WTC11 (cell line): ENCODE measurements around the gene COL12A1.

Experiments used
- CBFB ChIP-seq: sonication (generic); formaldehyde crosslinking; IDR thresholded peaks from 2 replicates; pipeline ENCODE4 v1.8.1; 2022; ENCODE audit warnings: mild to moderate bottlenecking, low read depth, missing genetic modification reagents
- FOXK1 ChIP-seq: sonication (generic); formaldehyde crosslinking; IDR thresholded peaks from 2 replicates; pipeline ENCODE4 v1.8.0; 2022; ENCODE audit warnings: mild to moderate bottlenecking, moderate library complexity, missing genetic modification reagents
- TEAD1 ChIP-seq: sonication (generic); formaldehyde crosslinking; IDR thresholded peaks from 2 replicates; pipeline ENCODE4 v1.8.0; 2022; ENCODE audit warnings: mild to moderate bottlenecking, missing genetic modification reagents
- ZNF232 ChIP-seq: sonication (generic); formaldehyde crosslinking; IDR thresholded peaks from 2 replicates; pipeline ENCODE4 v1.8.0; 2022; ENCODE audit warnings: mild to moderate bottlenecking, missing genetic modification reagents
- ZNF263 ChIP-seq: sonication (generic); formaldehyde crosslinking; IDR thresholded peaks from 2 replicates; pipeline ENCODE4 v1.8.1; 2022; ENCODE audit warnings: low read depth, mild to moderate bottlenecking, moderate library complexity, missing genetic modification reagents
- TF ChIP-seq, protein P1 (sequence below): fragments of 200-600 bp; IDR thresholded peaks from 2 replicates; pipeline ENCODE4 v1.8.0; 2022; ENCODE audit warnings: antibody characterized with exemption
- TF ChIP-seq, protein P2 (sequence below): sonication (generic); formaldehyde crosslinking; IDR thresholded peaks from 2 replicates; pipeline ENCODE4 v1.8.0; 2022; ENCODE audit warnings: mild to moderate bottlenecking, missing genetic modification reagents
- TF ChIP-seq, protein P3 (sequence below): sonication (generic); formaldehyde crosslinking; IDR thresholded peaks from 2 replicates; pipeline ENCODE4 v1.8.0; 2023; ENCODE audit warnings: missing genetic modification reagents
- TF ChIP-seq, protein P4 (sequence below): sonication (generic); formaldehyde crosslinking; IDR thresholded peaks from 2 replicates; pipeline ENCODE4 v1.8.1; 2022; ENCODE audit warnings: mild to moderate bottlenecking, moderate library complexity, missing genetic modification reagents

DNA sequence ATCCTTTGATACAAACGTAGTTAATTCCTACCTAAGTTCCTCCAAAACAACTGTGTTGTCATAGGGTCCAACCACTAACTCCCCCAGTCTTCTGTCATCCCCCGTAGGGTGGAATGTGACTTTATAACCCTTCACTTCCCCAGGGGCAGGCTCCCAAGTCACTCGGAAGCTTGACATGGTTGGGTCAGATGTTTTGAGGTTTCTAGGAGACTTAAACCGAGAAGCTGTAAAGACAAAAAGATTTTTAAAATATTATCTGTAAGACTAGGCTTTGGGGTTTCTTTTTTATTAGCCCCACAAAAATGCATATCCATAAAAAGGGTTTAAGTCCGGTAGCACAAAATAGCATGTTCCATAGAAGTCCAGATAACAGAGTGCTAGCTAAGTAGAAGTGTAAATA, 50.2 kb downstream of the COL12A1 start:
- TF ChIP-seq, protein P1, sequence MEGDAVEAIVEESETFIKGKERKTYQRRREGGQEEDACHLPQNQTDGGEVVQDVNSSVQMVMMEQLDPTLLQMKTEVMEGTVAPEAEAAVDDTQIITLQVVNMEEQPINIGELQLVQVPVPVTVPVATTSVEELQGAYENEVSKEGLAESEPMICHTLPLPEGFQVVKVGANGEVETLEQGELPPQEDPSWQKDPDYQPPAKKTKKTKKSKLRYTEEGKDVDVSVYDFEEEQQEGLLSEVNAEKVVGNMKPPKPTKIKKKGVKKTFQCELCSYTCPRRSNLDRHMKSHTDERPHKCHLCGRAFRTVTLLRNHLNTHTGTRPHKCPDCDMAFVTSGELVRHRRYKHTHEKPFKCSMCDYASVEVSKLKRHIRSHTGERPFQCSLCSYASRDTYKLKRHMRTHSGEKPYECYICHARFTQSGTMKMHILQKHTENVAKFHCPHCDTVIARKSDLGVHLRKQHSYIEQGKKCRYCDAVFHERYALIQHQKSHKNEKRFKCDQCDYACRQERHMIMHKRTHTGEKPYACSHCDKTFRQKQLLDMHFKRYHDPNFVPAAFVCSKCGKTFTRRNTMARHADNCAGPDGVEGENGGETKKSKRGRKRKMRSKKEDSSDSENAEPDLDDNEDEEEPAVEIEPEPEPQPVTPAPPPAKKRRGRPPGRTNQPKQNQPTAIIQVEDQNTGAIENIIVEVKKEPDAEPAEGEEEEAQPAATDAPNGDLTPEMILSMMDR, result no peak
- TF ChIP-seq, protein P2, sequence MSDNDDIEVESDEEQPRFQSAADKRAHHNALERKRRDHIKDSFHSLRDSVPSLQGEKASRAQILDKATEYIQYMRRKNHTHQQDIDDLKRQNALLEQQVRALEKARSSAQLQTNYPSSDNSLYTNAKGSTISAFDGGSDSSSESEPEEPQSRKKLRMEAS (CRISPR knock-in tag), result no peak
- TF ChIP-seq CBFB (no peak), ZNF232 (CRISPR knock-in tag) (no peak), FOXK1 (CRISPR knock-in tag) (no peak), ZNF263 (CRISPR knock-in tag) (no peak), TEAD1 (CRISPR knock-in tag) (no peak)
- TF ChIP-seq, protein P3, sequence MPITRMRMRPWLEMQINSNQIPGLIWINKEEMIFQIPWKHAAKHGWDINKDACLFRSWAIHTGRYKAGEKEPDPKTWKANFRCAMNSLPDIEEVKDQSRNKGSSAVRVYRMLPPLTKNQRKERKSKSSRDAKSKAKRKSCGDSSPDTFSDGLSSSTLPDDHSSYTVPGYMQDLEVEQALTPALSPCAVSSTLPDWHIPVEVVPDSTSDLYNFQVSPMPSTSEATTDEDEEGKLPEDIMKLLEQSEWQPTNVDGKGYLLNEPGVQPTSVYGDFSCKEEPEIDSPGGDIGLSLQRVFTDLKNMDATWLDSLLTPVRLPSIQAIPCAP (CRISPR knock-in tag), result no peak
- TF ChIP-seq, protein P4, sequence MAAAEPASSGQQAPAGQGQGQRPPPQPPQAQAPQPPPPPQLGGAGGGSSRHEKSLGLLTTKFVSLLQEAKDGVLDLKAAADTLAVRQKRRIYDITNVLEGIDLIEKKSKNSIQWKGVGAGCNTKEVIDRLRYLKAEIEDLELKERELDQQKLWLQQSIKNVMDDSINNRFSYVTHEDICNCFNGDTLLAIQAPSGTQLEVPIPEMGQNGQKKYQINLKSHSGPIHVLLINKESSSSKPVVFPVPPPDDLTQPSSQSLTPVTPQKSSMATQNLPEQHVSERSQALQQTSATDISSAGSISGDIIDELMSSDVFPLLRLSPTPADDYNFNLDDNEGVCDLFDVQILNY (CRISPR knock-in tag), result no peak
